Measurements from ENCODE around the gene CIROP.
A peak's percentile ranks its signal among the peaks of the same experiment; 100 is the strongest.

The CIROP gene

GRCh38 chr14:23095196-23096108 is 9.3 kb downstream of the CIROP start, which contains the start of gene C14orf119:
C14orf119 (plus strand) TSS chr14:23095505; CDS start chr14:23097659, 2,154 bp downstream.
- TF ChIP-seq CTCF (IDR thresholded peaks at IDR 0.05; ENCODE audit: low read depth, low read length, missing control alignments) = no peak
- peak within 1 kb of the TSS; percentile 92 for H3K4me3 ChIP-seq (ENCODE audit: low read depth, low read length)
- in situ Hi-C loops (cut with HindIII; ENCODE audit: low sequenced_read_pairs) = loop anchor here (10.0 kb wide), 1 partner anchor 91 kb away; no protein-coding TSS in a partner anchor
- DNase-seq (ENCODE audit: low read depth) = peak; percentile 99

GRCh38 chr14:23094666-23095195 is 10.1 kb downstream of the CIROP start, which contains the start of gene ACIN1:
ACIN1 (minus strand) TSS chr14:23095136; CDS start chr14:23095112, 24 bp downstream.
- H3K4me3 ChIP-seq (ENCODE audit: low read depth, low read length) = peak within 1 kb of the TSS; percentile 92
- DNase-seq (ENCODE audit: low read depth) = peak; percentile 73
- in situ Hi-C loops (cut with HindIII; ENCODE audit: low sequenced_read_pairs) = loop anchor here (5.0 to 10.0 kb wide), 2 partner anchors 90 to 93 kb away; no protein-coding TSS in a partner anchor
- no peak for TF ChIP-seq CTCF (IDR thresholded peaks at IDR 0.05; ENCODE audit: low read depth, low read length, missing control alignments)

GRCh38 chr14:23093991-23094665 is 10.7 kb downstream of the CIROP start:
- DNase-seq (ENCODE audit: low read depth) = no peak
- peak overlapping the region; percentile 92 for H3K4me3 ChIP-seq (ENCODE audit: low read depth, low read length)
- peak; percentile 47 for TF ChIP-seq CTCF (IDR thresholded peaks at IDR 0.05; ENCODE audit: low read depth, low read length, missing control alignments)
- in situ Hi-C loops (cut with HindIII; ENCODE audit: low sequenced_read_pairs) = loop anchor here (5.0 to 10.0 kb wide), 2 partner anchors 89 to 93 kb away; no protein-coding TSS in a partner anchor

- H3K4me3 ChIP-seq (ENCODE audit: low read depth, low read length) = peak overlapping the region; percentile 92
- in situ Hi-C loops (cut with HindIII; ENCODE audit: low sequenced_read_pairs) = loop anchor here (5.0 to 10.0 kb wide), 2 partner anchors 89 to 94 kb away; no protein-coding TSS in a partner anchor
- no peak for TF ChIP-seq CTCF (IDR thresholded peaks at IDR 0.05; ENCODE audit: low read depth, low read length, missing control alignments)
- no peak for DNase-seq (ENCODE audit: low read depth)
These were observed 11.3 kb downstream of the CIROP start for GRCh38 chr14:23093526-23093925.

GRCh38 chr14:23093104-23093503 is 11.7 kb downstream of the CIROP start:
- no peak for TF ChIP-seq CTCF (IDR thresholded peaks at IDR 0.05; ENCODE audit: low read depth, low read length, missing control alignments)
- H3K4me3 ChIP-seq (ENCODE audit: low read depth, low read length) = peak overlapping the region; percentile 92
- DNase-seq (ENCODE audit: low read depth) = no peak
- in situ Hi-C loops (cut with HindIII; ENCODE audit: low sequenced_read_pairs) = loop anchor here (5.0 to 10.0 kb wide), 2 partner anchors 88 to 94 kb away; no protein-coding TSS in a partner anchor
